ENCODE measurements around the gene SPAG5.

SPAG5 gene, protein sequence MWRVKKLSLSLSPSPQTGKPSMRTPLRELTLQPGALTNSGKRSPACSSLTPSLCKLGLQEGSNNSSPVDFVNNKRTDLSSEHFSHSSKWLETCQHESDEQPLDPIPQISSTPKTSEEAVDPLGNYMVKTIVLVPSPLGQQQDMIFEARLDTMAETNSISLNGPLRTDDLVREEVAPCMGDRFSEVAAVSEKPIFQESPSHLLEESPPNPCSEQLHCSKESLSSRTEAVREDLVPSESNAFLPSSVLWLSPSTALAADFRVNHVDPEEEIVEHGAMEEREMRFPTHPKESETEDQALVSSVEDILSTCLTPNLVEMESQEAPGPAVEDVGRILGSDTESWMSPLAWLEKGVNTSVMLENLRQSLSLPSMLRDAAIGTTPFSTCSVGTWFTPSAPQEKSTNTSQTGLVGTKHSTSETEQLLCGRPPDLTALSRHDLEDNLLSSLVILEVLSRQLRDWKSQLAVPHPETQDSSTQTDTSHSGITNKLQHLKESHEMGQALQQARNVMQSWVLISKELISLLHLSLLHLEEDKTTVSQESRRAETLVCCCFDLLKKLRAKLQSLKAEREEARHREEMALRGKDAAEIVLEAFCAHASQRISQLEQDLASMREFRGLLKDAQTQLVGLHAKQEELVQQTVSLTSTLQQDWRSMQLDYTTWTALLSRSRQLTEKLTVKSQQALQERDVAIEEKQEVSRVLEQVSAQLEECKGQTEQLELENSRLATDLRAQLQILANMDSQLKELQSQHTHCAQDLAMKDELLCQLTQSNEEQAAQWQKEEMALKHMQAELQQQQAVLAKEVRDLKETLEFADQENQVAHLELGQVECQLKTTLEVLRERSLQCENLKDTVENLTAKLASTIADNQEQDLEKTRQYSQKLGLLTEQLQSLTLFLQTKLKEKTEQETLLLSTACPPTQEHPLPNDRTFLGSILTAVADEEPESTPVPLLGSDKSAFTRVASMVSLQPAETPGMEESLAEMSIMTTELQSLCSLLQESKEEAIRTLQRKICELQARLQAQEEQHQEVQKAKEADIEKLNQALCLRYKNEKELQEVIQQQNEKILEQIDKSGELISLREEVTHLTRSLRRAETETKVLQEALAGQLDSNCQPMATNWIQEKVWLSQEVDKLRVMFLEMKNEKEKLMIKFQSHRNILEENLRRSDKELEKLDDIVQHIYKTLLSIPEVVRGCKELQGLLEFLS
- long read RNA-seq, donor 1, result 0 reads
- long read RNA-seq, donor 2, result 0 reads
- long read RNA-seq, donor 3, result 0 reads
- long read RNA-seq, donor 4, partial matches to known transcripts, result 8 of 9 reads
- long read RNA-seq, donor 4, other reads (novel, unspliced or antisense), result 0 of 9 reads
- long read RNA-seq, donor 5, full-length matches to known transcripts, result 2 of 9 reads
- long read RNA-seq, donor 5, partial matches to known transcripts, result 7 of 9 reads
- long read RNA-seq, donor 5, other reads (novel, unspliced or antisense), result 0 of 9 reads
- long read RNA-seq, donor 6, result 0 reads
- long read RNA-seq, donor 7, result 0 reads
- long read RNA-seq, donor 8, full-length matches to known transcripts, result 2 of 9 reads
- long read RNA-seq, donor 8, partial matches to known transcripts, result 7 of 9 reads
- long read RNA-seq, donor 8, other reads (novel, unspliced or antisense), result 0 of 9 reads

DNA sequence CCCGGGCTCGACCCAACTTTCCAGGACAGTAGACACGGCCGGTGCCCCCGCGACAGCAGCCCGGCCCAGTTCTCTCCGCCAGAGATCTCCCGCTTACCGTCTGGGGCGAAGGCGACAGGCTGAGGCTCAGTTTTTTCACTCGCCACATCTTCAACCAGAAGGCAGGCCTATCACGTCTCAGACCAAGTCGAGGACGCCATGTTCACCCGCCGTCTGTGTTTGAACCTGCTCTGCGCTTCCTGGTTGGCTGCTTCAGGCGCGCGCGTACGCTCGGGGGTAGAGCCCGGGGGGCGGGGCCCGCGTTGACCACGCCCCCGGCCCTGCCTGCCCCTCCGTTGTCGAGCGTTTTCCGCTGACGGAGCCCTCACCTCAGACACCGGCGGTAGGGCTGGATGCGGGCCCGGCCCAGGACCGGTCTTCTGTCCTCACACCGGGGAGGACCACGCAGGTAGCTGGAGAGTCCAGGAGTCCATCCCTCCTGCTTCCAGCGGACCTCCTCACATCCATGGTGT lies at the start of gene SPAG5:
TSS of gene SPAG5 (minus strand) at position 227 of the 512 bp plus-strand sequence. CDS start at position 148, 79 bp downstream.
- peak; percentile 96 for DNase-seq

DNA sequence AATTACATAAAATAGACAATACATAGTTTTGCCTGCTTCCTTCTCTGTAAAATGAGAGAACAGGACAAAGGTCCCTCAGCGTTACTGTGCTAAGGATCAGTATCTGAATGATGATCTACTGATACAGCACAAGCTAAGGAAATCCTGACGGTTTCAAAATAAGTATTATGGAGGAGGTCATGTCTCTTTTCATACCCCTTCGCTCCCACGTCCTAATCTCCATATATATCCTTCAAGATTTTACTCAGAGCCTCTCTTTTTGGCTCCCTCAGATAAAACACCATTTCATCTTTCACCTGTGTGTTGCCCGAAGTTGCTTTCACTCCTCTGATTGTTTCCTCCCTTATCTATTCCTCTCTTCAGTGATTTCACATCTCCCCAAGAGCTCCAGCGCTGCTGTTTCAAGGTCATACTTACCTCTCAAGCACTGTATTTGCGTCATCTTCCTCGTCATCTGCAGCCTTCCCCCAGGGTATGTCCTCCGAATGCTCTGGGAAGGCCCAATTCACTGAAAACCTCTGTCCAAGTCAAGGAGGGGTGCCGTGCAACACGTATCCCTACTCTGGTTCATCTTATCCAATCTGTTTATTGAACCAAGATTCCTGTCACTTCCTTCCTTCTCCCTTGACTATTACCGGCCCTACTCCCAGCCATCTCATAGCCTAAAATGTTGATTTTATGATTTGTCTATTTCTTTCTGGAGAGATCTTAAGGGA lies 47.4 kb upstream of the SPAG5 start:
- peak; percentile 6 for DNase-seq

DNA sequence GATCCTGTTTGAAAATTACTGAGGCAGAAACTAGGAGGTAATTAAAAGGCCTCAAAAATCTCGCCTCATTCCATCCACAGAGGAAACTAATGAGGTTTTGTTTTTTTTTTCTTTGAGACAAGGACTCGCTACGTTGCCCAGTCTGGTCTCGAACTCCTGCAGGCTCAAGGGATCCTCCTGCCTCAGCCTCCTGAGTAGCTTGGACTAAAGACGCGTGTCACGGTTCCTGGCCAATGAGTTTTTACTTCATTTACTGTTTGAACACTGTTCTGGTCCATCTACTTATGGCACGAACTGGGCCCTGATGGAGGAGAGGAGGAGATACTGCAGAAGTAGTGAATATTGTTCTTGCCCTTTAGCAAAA lies 46.7 kb upstream of the SPAG5 start:
- DNase-seq, result no peak

DNA sequence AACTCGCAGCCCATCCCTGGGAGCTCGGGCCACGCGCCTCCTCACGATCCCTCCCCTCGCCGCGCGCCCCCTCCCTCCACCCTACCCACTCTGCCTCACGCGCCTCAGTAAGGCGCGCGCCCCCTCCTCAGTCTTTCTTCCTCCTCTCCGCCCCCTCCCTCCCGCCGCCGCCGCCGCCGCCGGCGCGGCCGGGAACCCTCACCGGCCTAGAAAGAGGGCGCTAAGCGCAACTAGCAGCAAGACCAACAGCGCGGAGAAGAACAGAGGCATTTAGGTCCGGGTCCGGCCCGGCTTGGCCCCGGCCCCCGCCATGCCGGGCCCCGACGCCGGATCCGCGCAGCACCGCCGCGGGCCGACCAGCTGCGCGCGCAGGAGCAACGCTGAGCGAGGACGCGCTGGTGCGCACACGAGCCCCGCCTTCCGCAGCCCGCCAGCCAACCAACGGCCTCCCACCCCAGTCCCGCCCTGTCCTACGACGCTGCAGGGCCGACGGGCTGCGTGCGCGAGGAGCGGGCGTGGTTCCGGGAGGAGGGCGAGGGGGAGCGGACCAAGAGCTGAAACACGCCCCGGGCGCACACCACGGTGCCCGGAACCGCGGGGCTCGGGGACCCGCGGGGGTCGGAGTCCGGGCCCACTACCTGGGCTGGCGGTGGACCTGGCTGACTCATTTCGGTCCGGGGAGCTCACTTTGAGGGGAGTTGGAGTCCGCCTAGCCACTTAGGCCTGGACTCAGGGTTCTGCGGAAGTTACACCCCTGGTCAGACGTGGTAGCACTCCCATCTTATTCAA lies 46.2 kb upstream of the SPAG5 start, which contains the start of gene BLTP2:
TSS of gene BLTP2 (minus strand) at position 372 of the 789 bp plus-strand sequence. CDS start at position 270, 102 bp downstream.
- DNase-seq, result peak; percentile 97

DNA sequence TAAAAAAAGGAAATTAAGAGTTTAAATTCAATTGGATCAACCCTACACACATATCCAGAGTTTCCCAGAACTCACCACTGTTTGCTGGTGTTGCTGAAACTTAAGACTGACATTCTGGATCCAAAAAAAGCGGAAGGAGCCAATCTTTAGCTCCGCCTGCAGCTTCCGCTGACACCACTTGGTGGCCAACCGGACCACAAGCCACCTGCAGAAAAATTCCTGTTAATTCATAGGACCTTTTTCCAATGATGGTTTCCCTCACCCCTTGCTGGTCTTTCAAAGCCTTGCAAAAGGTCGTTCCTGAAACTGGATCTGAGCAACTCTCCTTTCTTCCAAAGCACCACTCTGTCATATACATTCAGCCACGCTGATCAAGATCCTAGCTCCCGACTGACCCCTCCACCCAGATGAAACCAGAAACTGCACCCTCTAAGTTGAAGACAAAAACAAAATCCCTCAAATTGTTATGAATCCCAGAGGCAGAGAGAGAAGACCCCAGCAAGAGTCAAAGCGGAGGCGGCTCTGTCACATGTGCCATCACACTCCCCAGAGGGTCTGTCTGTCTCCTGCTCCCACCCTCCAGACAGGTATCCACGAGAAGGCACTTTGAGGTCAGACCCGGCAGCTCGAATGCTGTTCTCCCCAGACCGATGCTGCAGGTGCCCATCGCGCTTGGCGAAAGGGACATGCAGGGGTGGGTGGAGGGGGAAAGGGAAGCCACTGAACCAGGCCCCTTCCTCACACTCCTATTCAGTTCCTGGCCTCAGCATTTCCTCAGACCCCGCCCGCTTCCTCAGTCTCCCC lies 45.4 kb upstream of the SPAG5 start:
- DNase-seq, result peak; percentile 35

DNA sequence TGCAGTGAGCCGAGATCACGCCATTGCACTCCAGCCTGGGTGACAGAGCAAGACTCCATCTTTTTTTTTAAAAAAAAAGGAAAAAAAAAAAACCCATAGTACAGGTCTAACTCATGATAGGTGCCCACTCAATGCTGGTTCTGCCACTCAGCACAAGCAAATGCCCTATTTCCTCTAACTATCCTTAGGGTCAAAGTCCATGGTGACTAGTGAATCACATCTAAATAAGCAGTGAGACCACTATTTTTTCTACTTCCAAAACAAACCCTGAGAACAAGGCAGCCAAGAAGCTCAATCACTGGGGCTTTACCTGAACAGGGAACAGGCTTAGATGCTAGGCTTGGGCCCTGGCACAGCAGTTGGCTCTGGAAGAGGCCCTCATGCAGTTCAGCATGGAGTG lies 42.8 kb upstream of the SPAG5 start:
- no peak for DNase-seq

DNA sequence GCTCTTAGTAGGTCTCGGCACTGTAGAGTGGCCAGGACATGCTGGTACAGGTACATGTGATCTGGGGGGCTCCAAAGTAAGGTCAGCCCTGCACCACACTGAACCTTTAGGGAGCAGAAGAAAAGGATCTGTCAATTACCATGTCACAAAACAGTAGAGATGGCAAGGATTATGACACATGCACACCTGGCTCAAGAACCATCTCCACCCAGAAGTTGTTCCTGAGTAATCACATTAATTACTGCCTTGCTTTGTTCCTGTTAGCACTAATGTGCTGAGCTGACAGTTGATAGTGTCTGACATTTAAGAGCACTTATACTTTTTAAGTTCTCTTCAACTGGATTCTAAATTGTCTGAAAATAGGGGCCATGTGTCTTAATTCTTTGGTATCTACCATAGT lies 36.7 kb upstream of the SPAG5 start:
- DNase-seq, result no peak

DNA sequence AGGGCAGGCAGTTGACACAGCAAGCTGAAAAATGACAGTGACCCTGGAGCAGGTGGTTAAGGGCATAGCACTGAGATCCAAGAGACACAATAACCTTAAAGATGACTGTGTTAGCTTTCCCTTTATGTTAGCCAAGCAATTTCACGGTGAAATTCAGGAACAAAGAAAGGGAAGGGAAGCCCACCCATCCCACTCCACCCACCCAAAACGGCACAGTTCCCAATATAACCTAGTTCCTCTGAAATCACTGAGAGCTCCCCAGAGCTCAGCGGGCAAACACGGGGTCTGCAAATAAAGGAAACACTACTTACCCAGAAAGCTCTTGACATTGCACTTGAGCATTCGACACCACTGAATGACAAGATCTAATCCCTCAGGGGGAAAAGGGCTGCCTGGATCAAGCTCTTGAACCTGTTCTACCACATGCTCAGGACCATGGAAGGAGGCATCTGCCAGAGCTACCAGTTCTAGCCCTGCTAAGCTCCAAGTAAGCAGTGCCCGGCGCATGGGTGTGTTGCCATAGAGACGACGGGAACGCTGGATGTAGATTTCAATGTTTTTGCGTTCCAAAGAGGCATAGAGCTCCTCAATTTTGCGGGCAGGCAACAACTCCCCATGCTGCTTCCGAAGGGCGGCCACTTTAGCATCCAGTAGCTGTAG lies 35.5 kb upstream of the SPAG5 start:
- no peak for DNase-seq

DNA sequence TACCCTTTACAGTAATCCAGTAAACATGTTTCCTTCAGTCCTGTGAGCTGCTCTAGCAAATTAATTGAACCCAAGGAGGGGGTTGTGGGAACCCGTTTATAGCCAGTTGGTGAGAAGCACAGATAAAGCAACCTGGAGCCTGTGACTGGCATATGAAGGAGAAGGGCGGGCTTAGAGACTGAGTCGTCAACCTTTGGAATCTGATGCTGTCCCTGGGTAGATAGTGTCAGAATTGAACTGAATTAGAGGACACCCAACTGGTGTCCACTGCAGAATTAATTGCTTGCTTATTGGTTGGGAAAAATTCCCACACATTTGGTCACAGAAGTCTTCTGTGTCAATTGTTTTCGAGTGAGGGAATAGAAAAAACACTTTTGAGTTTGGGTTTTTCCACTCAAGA lies 28.0 kb upstream of the SPAG5 start:
- DNase-seq, result no peak

DNA sequence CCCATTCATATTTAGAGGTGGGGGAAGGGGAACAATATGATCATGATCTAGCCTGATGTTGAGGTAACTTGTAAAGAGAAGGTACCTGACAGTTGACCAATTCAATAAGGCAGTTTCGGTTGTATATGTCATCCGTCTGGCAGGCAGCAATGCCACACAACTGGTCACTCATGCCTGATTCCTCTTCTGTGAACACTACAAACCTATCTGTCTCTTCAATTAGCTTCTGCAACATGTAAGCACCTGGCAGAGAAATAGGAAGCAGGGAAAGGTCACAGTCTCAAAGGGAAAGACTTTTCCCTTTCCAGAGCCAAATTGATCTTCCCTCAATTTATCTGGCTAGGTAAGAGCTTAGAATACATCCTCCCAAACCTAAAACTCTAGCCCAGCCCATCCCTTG lies 25.3 kb upstream of the SPAG5 start:
- DNase-seq, result no peak

DNA sequence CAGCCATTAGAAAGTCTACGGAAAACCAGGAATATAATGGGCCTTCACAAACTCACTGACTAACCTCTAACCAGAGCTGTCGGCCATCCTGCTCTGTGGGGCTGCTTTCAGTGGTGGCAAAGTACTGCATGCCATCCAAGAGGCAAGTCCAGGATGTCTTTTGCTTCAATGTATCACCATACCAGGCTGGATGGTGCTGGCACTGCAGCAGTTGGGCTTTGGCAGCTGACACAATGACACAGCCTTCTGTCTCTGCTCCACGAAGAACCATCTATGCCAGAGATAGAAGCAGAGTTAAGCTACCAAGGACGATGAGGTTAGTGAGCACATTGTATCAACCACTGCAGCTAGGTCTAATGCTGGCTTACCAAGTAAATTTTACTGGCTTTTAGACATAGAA lies 24.9 kb upstream of the SPAG5 start:
- DNase-seq, result no peak

DNA sequence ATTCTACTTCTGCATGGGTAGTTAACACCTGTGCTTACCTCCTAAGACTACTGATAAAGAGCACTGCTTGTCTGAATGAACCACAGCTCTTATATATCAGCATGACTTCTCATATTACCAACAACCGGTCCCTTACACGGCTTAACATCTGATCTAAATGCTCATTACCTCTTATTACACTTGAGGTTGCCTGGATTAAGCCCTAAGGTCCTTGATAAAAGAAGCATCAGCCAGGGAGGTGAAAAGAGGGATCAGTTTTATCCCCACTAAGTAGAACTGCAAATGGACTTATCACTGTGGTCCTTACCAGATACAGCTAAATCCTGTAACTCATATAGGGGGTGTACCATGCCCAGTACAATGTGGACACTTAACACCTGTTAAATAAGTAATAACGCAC lies 23.4 kb upstream of the SPAG5 start:
- no peak for DNase-seq

DNA sequence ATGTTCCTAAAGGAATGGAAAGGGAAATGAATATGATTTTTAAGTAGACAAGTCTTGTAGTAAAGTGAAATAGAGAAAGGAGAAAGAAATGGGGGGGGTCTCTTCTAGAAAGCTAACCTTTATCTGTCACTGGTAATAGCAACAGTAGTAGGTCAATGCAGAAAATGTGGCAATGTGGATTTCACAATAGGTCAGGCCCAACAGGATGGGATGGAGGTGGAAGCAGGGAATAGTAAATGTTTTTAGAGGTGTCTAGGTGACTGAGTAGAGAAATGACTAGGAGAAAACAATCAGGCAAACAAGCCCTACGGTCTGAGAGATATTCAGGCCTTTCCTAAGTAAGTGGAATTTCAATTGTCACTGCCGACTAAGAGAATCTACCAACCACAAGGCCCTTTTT lies 21.2 kb upstream of the SPAG5 start:
- no peak for DNase-seq

DNA sequence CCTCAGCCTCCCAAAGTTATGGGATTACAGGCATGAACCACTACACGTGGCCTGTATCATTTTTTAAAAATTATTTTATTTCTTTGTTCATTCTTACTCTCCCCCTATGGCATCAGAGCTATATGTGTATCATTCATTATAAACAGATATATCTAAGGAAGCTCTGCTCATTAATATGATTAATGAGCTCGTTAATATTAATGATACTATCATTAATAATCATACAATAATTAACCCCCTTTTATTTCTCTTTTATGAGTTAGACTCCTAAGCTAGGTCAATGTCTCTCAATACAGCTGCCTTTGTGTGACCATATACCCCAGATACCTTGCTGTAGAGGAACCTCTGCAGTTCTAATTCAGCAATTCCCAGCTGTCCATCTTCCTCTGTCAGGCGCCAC lies 19.6 kb upstream of the SPAG5 start:
- DNase-seq, result no peak

DNA sequence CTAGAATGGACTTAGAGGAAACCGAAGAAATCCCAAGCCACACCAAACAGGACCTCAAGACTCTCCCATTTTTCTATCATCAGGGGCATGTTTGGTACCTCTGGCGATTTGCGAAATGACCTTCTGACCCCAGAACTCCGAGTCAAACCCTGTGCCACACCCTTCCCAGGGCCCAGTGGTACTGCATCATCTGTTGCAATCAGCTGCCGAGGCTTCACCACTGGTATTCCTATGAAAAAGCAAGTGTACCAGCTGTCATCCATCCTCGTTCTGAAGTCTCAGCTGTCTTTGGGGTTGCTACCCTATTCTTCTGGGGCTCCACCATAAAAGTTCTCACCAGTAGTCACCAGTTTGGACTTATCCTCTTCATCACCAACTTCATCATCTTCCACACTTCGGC lies 17.5 kb upstream of the SPAG5 start:
- no peak for DNase-seq

DNA sequence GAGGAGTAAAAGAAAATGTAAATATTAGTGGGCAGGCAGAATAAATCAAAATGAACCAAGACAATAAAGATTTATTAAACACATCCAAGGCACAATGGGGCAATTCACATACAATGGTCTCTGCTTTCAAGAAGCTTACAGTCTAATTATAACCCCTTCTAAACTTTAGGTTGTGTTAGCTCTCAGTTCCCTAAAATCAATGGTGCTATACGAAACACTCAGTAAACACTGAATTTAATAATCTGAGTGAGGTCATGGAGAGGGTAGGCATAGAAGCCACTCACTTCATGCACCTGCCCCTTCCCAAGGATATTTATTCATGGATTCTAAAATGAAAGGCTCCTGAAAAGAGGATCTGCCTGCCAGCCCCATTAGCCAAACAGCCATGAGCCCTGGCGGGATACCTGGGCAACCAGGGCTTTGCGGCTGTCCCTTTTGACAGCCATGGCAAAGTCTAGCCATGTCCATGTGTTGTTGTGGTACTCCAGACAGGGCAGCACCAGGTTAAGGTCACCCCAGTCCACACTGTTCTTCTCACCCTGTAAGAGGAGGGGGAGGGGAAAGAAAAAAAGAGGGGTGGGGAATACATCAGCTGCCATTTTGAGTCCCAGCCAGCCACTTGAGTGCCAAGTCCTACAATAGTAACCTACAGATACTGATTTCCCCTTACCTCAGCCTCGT lies 16.6 kb upstream of the SPAG5 start:
- no peak for DNase-seq

DNA sequence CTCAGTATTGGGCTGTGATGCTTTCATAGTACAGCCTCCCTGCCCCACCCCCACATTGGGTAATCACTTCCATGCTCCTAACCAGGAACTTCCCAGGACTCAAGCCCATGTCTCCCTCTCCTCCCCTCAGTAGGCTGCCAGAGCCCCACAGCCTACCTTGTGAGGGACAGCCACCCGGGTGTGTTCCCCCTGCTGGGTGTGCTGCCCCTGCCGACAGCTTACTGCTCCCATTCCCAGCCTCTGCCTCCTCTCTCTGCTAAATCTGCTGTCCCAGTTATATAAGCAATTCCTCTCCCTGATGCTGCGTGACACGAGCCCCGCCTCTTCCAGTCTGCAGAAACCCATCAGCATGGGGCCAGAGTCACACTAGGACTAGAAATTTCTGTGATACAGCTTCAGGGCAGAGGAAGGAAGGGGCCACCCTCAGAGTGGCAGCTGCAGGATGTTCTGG lies 15.1 kb upstream of the SPAG5 start, which contains the start of gene RSKR:
TSS of gene RSKR (minus strand) at position 255 of the 451 bp plus-strand sequence. CDS start at position 231, 24 bp downstream.
- no peak for DNase-seq

Measured in right kidney (tissue), 9 donors.